ENCODE measurements around the gene OR3A3. TPM values are rescaled to one million over a fixed set of nuclear protein-coding genes. Genes with fewer than 3 reads are reported as not detected.
"Not testable (repeated sequence)": the region's sequence is repeated elsewhere in the genome, so short reads cannot be mapped to it uniquely, and the experiment has no call there.

The OR3A3 gene
- total and polyA plus RNA-seq, 12 donors, result not detected

DNA sequence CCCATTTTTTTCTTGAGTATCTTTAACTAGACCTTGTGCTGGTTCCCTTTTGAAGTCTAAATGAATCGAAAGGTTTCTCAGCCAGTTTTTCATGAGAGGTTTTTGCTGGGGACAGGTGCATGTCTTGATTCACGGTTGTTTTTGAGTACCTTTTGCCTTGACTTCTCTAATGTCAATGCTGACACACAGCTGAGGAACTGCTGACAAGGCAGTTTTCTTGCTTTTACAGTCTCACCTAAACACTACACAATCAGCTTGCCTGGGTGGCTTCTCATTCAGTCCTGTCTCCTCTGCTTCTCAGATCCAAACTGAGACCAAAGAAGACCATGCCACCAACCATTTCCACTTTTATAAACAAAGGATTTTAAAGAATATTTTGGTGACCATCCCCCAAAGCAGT is 7.1 kb downstream of the OR3A3 start:
- Histone ChIP-seq H3K4me3 (no peak overlapping the region), H3K27me3 (peaks cover 0 to 4% (median 0%) of the 10 kb centered on the region in 7 donors), H3K9me3 (peaks cover 0 to 10% (median 0%) of the 10 kb centered on the region in 11 donors), H3K4me1 (no peaks in the 10 kb centered on the region), H3K36me3 (no peaks in the 10 kb centered on the region), H3K27ac (no peak overlapping the region)
- TF ChIP-seq, protein P1, sequence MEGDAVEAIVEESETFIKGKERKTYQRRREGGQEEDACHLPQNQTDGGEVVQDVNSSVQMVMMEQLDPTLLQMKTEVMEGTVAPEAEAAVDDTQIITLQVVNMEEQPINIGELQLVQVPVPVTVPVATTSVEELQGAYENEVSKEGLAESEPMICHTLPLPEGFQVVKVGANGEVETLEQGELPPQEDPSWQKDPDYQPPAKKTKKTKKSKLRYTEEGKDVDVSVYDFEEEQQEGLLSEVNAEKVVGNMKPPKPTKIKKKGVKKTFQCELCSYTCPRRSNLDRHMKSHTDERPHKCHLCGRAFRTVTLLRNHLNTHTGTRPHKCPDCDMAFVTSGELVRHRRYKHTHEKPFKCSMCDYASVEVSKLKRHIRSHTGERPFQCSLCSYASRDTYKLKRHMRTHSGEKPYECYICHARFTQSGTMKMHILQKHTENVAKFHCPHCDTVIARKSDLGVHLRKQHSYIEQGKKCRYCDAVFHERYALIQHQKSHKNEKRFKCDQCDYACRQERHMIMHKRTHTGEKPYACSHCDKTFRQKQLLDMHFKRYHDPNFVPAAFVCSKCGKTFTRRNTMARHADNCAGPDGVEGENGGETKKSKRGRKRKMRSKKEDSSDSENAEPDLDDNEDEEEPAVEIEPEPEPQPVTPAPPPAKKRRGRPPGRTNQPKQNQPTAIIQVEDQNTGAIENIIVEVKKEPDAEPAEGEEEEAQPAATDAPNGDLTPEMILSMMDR (IDR thresholded peaks at IDR 0.05), result no peak
- DNase-seq (no peak), ATAC-seq (no peak)
- 49 to 73% methylated on average over 2 of the region's 2 CpGs for WGBS, 2 donors
- intact Hi-C loops (cut with DNase I), result no loop called here

DNA sequence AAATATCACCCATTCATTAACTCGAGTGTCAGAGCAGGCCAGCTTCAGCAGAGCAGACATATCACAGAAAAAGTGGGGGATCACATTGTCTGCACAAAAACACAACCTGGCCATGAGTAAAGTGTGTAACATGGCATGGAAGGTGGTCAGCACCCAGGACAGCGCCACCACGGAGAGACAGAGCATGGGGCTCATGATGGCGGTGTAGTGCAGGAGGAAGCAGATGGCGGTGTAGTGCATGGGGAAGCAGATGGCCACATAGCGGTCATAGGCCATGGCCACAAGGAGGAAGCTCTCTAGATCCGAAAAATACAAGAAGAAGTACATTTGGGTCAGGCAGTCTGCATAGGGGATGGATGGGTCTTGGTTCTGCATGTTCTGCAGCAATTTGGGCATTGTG is 22.0 kb downstream of the OR3A3 start:
- H3K4me3 ChIP-seq; H3K4me1 ChIP-seq; DNase-seq; intact Hi-C loops (cut with DNase I); H3K36me3 ChIP-seq; ATAC-seq; H3K27me3 ChIP-seq; H3K27ac ChIP-seq: not testable (repeated sequence)
- WGBS, 2 donors, result 25 to 31% methylated on average over 7 of the region's 7 CpGs
- peaks cover 0 to 21% (median 6%) of the 10 kb centered on the region in 11 donors for H3K9me3 ChIP-seq

- DNase-seq, result no peak
- H3K9me3 ChIP-seq, result peaks cover 0 to 21% (median 6%) of the 10 kb centered on the region in 11 donors
- H3K36me3 ChIP-seq, result no peaks in the 10 kb centered on the region
- TF ChIP-seq, protein P1 (IDR thresholded peaks at IDR 0.05), result no peak
- WGBS, 2 donors, result 67 to 75% methylated on average over 3 of the region's 3 CpGs
- H3K27me3 ChIP-seq, result peaks cover 0 to 8% (median 0%) of the 10 kb centered on the region in 7 donors
- no peaks in the 10 kb centered on the region for H3K4me1 ChIP-seq
- no peak within 1 kb of the TSS for H3K27ac ChIP-seq
- no peak within 1 kb of the TSS for H3K4me3 ChIP-seq
- intact Hi-C loops (cut with DNase I), result no loop called here
- ATAC-seq, result no peak
Measured at GRCh38 chr17:3433741-3434140, 22.6 kb downstream of the OR3A3 start, which contains the start of gene OR1E2. Gene OR1E2 (minus strand): TSS chr17:3433841. CDS start chr17:3433841, 0 bp downstream.

DNA sequence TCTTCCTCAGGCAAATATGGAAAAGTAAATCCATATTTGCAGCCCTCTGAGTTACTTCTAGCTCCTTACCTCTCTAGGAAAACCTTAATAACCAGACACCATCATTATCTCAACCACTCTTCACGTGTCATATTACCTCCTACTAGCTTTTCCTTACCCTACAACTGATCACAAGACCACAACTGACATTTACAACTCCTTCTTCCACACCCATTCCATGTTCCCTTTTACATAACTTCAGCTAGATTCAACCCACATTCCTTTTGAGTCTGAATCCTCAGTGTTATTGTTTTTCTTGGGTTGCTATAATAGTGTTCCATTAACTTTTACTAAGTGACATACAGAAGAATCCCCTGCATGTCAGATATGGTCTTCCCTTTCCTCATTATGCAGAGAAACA is 27.2 kb downstream of the OR3A3 start:
- Histone ChIP-seq H3K27ac (no peak overlapping the region), H3K36me3 (no peaks in the 10 kb centered on the region), H3K4me3 (no peak overlapping the region), H3K4me1 (no peaks in the 10 kb centered on the region), H3K27me3 (peaks cover 0 to 14% (median 4%) of the 10 kb centered on the region in 7 donors), H3K9me3 (no peaks in the 10 kb centered on the region)
- TF ChIP-seq, protein P1 (IDR thresholded peaks at IDR 0.05), result no peak
- DNase-seq, result no peak
- intact Hi-C loops (cut with DNase I), result no loop called here
- ATAC-seq, result no peak
- WGBS, 2 donors, result 50 to 62% methylated on average over 1 of the region's 1 CpG

DNA sequence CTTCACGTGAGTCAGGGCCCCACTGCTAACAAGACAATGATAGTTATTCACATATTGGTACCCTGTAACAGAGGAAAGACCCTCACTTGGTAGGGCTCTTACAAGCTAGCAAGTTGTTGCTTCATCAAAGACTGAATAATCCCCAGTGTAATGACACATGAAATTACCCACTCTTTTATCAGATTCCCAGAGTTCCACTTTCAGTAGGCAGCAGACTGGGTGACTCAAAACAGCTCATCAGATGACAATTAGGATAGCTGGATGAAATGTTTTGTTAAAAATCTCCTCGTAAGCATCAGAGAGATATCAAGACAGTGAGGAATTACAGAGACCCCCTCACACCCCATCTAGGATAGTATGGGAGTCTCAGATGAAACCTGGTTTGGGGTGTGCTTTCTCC is 29.3 kb downstream of the OR3A3 start:
- no peaks in the 10 kb centered on the region for H3K36me3 ChIP-seq
- no peak overlapping the region for H3K27ac ChIP-seq
- H3K4me3 ChIP-seq, result no peak overlapping the region
- TF ChIP-seq, protein P1 (IDR thresholded peaks at IDR 0.05), result no peak
- DNase-seq, result no peak
- no peaks in the 10 kb centered on the region for H3K4me1 ChIP-seq
- intact Hi-C loops (cut with DNase I), result no loop called here
- no peak for ATAC-seq
- H3K27me3 ChIP-seq, result peaks cover 0 to 14% (median 4%) of the 10 kb centered on the region in 7 donors
- H3K9me3 ChIP-seq, result no peaks in the 10 kb centered on the region
- WGBS, 2 donors, result 57 to 67% methylated on average over 2 of the region's 2 CpGs

All from heart right ventricle (tissue), 16 donors.